Measurements from ENCODE around the gene DLGAP1. TPM values are rescaled to one million over a fixed set of nuclear protein-coding genes. Genes with fewer than 3 reads are reported as not detected.

Gene DLGAP1
- total and polyA plus RNA-seq, 2 of the 13 experiments (the other 11 are each of a cell fraction or from before 2014, with no cell fraction given) = 0.01 TPM; not detected in 1

DNA sequence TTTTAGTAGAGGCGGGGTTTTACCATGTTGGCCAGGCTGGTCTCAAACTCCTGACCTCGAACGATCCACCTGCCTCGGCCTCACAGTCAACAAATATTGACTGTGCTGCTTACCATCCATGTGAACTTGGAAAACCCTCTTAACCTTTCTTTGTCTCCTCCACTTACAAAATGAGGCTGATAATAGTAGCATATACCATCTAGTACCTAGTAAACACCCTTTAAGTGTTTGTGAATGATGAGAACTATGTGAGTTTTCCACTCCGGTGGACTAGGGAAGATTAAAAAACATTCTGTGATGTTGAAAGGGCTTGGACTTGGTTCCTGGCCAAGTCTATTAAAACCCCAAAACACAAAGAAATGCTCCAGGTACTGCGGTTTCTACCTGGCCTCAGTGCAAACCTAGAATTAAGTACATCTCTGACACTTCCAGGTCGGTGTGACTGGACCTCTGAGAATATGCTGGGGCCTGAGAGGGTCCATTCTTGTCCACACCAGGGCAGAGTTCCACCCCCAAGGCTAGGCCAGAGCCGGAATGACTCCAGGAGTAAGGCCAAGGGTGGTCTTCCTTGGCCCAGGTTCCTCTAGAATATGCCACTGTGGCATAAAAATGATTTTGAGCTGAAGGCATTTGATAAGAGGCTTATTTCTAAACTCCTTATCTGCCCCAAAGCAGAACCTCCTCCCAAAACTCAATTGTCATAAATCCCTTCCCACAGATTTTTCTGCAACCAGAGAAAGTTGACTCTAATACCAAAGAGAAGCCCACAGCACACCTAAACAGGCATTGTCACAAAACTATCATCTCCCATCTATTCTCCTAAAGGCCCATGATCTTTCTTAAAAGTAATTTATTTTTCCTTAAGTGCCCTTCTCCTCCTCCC, 787.6 kb downstream of the DLGAP1 start (continued):
- TF ChIP-seq, protein P1, sequence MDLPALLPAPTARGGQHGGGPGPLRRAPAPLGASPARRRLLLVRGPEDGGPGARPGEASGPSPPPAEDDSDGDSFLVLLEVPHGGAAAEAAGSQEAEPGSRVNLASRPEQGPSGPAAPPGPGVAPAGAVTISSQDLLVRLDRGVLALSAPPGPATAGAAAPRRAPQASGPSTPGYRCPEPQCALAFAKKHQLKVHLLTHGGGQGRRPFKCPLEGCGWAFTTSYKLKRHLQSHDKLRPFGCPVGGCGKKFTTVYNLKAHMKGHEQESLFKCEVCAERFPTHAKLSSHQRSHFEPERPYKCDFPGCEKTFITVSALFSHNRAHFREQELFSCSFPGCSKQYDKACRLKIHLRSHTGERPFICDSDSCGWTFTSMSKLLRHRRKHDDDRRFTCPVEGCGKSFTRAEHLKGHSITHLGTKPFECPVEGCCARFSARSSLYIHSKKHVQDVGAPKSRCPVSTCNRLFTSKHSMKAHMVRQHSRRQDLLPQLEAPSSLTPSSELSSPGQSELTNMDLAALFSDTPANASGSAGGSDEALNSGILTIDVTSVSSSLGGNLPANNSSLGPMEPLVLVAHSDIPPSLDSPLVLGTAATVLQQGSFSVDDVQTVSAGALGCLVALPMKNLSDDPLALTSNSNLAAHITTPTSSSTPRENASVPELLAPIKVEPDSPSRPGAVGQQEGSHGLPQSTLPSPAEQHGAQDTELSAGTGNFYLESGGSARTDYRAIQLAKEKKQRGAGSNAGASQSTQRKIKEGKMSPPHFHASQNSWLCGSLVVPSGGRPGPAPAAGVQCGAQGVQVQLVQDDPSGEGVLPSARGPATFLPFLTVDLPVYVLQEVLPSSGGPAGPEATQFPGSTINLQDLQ (CRISPR knock-in tag; IDR thresholded peaks at IDR 0.05) = no peak
- TF ChIP-seq FOXA1 (IDR thresholded peaks at IDR 0.05) (no peak), FOXA1 (CRISPR knock-in tag; IDR thresholded peaks at IDR 0.05) (peak; percentile 78), FOXP1 (IDR thresholded peaks at IDR 0.05) (no peak), FOXP1 (CRISPR knock-in tag; IDR thresholded peaks at IDR 0.05) (peak; percentile 50; the same call in 1 of the 2 replicates), SIX4 (CRISPR knock-in tag; IDR thresholded peaks at IDR 0.05) (peak; percentile 34; the same call in 1 of the 2 replicates), ZNF605 (CRISPR knock-in tag; IDR thresholded peaks at IDR 0.05) (0 out of 2 replicates have a peak, but pooled peaks have one; percentile 45), MAF1 (CRISPR knock-in tag; IDR thresholded peaks at IDR 0.05; ENCODE audit: borderline replicate concordance) (no peak), EP300 (IDR thresholded peaks at IDR 0.05; ENCODE audit: low read depth in 2 of 2, low read length in 2 of 2) (peak in 1 of 2 experiments; percentile 58; a peak in 2 of 4 replicates), EP300 (CRISPR knock-in tag; IDR thresholded peaks at IDR 0.05; ENCODE audit: borderline replicate concordance) (no peak), ZNF121 (CRISPR knock-in tag; IDR thresholded peaks at IDR 0.05) (0 out of 2 replicates have a peak, but pooled peaks have one; percentile 4), SNAPC2 (CRISPR knock-in tag; IDR thresholded peaks at IDR 0.05) (no peak), NR2F6 (IDR thresholded peaks at IDR 0.05) (peak; percentile 47), NR2F6 (CRISPR knock-in tag; IDR thresholded peaks at IDR 0.05) (no peak), NR2C2 (CRISPR knock-in tag; IDR thresholded peaks at IDR 0.05; ENCODE audit: borderline replicate concordance) (no peak), NCOA2 (CRISPR knock-in tag; IDR thresholded peaks at IDR 0.05) (peak; percentile 70), RXRB (CRISPR knock-in tag; IDR thresholded peaks at IDR 0.05; ENCODE audit: borderline replicate concordance) (peak; percentile 49; the same call in 1 of the 2 replicates), TEAD3 (CRISPR knock-in tag; optimal IDR thresholded peaks at IDR 0.05; ENCODE audit: borderline replicate concordance) (no peak), ZNF530 (CRISPR knock-in tag; IDR thresholded peaks at IDR 0.05; ENCODE audit: low read depth) (no peak), ZNF709 (CRISPR knock-in tag; IDR thresholded peaks at IDR 0.05) (no peak), TCF7 (IDR thresholded peaks at IDR 0.05; ENCODE audit: low read depth) (0 out of 2 replicates have a peak, but pooled peaks have one; percentile 29)
- TF ChIP-seq, protein P2, sequence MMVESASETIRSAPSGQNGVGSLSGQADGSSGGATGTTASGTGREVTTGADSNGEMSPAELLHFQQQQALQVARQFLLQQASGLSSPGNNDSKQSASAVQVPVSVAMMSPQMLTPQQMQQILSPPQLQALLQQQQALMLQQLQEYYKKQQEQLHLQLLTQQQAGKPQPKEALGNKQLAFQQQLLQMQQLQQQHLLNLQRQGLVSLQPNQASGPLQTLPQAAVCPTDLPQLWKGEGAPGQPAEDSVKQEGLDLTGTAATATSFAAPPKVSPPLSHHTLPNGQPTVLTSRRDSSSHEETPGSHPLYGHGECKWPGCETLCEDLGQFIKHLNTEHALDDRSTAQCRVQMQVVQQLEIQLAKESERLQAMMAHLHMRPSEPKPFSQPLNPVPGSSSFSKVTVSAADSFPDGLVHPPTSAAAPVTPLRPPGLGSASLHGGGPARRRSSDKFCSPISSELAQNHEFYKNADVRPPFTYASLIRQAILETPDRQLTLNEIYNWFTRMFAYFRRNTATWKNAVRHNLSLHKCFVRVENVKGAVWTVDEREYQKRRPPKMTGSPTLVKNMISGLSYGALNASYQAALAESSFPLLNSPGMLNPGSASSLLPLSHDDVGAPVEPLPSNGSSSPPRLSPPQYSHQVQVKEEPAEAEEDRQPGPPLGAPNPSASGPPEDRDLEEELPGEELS (CRISPR knock-in tag; IDR thresholded peaks at IDR 0.05) = peak; percentile 76
- TF ChIP-seq, protein P3, sequence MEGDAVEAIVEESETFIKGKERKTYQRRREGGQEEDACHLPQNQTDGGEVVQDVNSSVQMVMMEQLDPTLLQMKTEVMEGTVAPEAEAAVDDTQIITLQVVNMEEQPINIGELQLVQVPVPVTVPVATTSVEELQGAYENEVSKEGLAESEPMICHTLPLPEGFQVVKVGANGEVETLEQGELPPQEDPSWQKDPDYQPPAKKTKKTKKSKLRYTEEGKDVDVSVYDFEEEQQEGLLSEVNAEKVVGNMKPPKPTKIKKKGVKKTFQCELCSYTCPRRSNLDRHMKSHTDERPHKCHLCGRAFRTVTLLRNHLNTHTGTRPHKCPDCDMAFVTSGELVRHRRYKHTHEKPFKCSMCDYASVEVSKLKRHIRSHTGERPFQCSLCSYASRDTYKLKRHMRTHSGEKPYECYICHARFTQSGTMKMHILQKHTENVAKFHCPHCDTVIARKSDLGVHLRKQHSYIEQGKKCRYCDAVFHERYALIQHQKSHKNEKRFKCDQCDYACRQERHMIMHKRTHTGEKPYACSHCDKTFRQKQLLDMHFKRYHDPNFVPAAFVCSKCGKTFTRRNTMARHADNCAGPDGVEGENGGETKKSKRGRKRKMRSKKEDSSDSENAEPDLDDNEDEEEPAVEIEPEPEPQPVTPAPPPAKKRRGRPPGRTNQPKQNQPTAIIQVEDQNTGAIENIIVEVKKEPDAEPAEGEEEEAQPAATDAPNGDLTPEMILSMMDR (CRISPR knock-in tag; IDR thresholded peaks at IDR 0.05) = 0 out of 2 replicates have a peak, but pooled peaks have one; percentile 10
- TF ChIP-seq, protein P4, sequence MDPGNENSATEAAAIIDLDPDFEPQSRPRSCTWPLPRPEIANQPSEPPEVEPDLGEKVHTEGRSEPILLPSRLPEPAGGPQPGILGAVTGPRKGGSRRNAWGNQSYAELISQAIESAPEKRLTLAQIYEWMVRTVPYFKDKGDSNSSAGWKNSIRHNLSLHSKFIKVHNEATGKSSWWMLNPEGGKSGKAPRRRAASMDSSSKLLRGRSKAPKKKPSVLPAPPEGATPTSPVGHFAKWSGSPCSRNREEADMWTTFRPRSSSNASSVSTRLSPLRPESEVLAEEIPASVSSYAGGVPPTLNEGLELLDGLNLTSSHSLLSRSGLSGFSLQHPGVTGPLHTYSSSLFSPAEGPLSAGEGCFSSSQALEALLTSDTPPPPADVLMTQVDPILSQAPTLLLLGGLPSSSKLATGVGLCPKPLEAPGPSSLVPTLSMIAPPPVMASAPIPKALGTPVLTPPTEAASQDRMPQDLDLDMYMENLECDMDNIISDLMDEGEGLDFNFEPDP (CRISPR knock-in tag; conservative IDR thresholded peaks at IDR 0.05) = no peak

Data from HepG2 (cell line).